Fibroblast of lung (primary cell): ENCODE data around the gene DCLRE1B. TPM values are rescaled to one million over a fixed set of nuclear protein-coding genes. Genes with fewer than 3 reads are reported as not detected.

Experiments
- DNase-seq, 2 donors: peaks; one replicate each; pipeline versions ENCODE4 v3.0.0 to v3.0.0-alpha.2; 2010; ENCODE audit warnings: low read depth in 2 of 2
- H2AFZ ChIP-seq: 2 replicates; pipeline ENCODE4 v1.5.1; 2012; ENCODE audit warnings: low read length, control low read depth, inconsistent platforms
- H3K27ac ChIP-seq: 2 replicates; pipeline ENCODE4 v1.5.1; 2011; ENCODE audit warnings: low read length, control low read depth; ENCODE audit not compliant: insufficient read depth
- H3K27me3 ChIP-seq: 2 replicates; pipeline ENCODE4 v1.5.1; 2011; ENCODE audit warnings: mild to moderate bottlenecking, low read length; ENCODE audit not compliant: control insufficient read depth, insufficient read depth
- H3K36me3 ChIP-seq: 2 replicates; pipeline ENCODE4 v1.5.1; 2011; ENCODE audit warnings: low read length; ENCODE audit not compliant: control insufficient read depth, insufficient read depth
- H3K4me1 ChIP-seq: 2 replicates; pipeline ENCODE4 v1.5.1; 2011; ENCODE audit warnings: low read length; ENCODE audit not compliant: control insufficient read depth, insufficient read depth; ENCODE audit errors: extremely low read depth
- H3K4me2 ChIP-seq: 2 replicates; pipeline ENCODE4 v1.5.1; 2011; ENCODE audit warnings: low read length, control low read depth; ENCODE audit not compliant: insufficient read depth; ENCODE audit errors: extremely low read depth
- H3K4me3 ChIP-seq, 4 experiments: fragments of 200-600 bp in 1 of 4; sonication (generic) in 1 of 4; replicated peaks in 1 of 4; 2 replicates each; pipeline ENCODE4 v1.5.1; 2011 to 2016; ENCODE audit warnings: low read length in 4 of 4, low read depth in 3 of 4, mild to moderate bottlenecking in 3 of 4, control low read depth in 2 of 4, inconsistent platforms in 1 of 4, mixed read lengths in 1 of 4; ENCODE audit not compliant: insufficient read depth in 1 of 4; ENCODE audit errors: control extremely low read depth in 1 of 4
- H3K79me2 ChIP-seq: 2 replicates; pipeline ENCODE4 v1.5.1; 2012; ENCODE audit warnings: mild to moderate bottlenecking, low read length, inconsistent platforms; ENCODE audit not compliant: control insufficient read depth, insufficient read depth
- H3K9ac ChIP-seq: 2 replicates; pipeline ENCODE4 v1.5.1; 2011; ENCODE audit warnings: mild to moderate bottlenecking, low read length, control low read depth; ENCODE audit not compliant: insufficient read depth
- H3K9me3 ChIP-seq: 2 replicates; pipeline ENCODE4 v1.5.1; 2012; ENCODE audit warnings: low read depth, low read length; ENCODE audit not compliant: control insufficient read depth, insufficient read depth
- H4K20me1 ChIP-seq: 2 replicates; pipeline ENCODE4 v1.5.1; 2011; ENCODE audit warnings: low read length; ENCODE audit not compliant: control insufficient read depth, insufficient read depth; ENCODE audit errors: extremely low read depth
- CTCF ChIP-seq, 2 donors: IDR thresholded peaks in 1 of 2; conservative IDR thresholded peaks in 1 of 2; 1 replicate in 1 of 2; 2 replicates in 1 of 2; pipeline ENCODE4 v1.5.1; 2011 to 2012; ENCODE audit warnings: low read length in 2 of 2, control low read depth in 1 of 2, inconsistent platforms in 1 of 2, low read depth in 1 of 2, mild to moderate bottlenecking in 1 of 2
- EZH2 ChIP-seq: IDR thresholded peaks from 2 replicates; pipeline ENCODE4 v1.5.1; 2012; ENCODE audit warnings: low read length, control low read depth, mild to moderate bottlenecking; ENCODE audit errors: missing control alignments
- polyA plus RNA-seq, 2 donors: library from polyadenylated mRNA; depleted of rRNA in 1 of 2; stranded (reverse) in 1 of 2; unstranded in 1 of 2; fragments of >200 nt; gene quantifications; 2 replicates each; pipeline ENCODE4 v1.2.1, GENCODE V29; 2011 to 2012; ENCODE audit warnings: missing spikeins in 1 of 2
- total RNA-seq: library from RNA; depleted of rRNA; stranded (reverse); fragments of >200 nt; gene quantifications from 2 replicates; pipeline ENCODE4 v1.2.1, GENCODE V29; 2014

Gene DCLRE1B
- total and polyA plus RNA-seq, 2 donors (not counting 1 experiment from before 2014, with no cell fraction given) = 0.66 to 3.4 TPM

DNA sequence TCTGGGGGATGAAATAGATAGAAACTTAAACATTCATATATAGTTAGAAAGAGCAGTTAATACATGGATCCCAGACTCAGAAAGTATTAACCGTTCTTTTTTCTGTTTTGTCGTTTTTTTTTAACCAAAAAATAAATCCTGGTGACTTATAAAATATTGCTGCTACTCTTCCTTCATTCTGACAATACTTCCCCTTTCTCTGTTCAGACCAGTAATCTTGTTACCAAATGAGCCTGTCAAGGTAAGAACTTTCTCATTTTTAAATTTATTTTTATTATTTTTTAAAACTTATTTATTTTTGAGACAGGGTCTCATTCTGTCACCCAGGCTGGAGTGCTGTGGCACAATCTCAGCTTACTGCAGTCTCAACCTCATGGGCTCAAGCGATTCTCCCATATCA, 47.4 kb upstream of the DCLRE1B start:
- TF ChIP-seq EZH2 (no peak), CTCF (conservative IDR thresholded peaks at IDR 0.05 in 1 of 2, IDR thresholded peaks at IDR 0.05 in 1 of 2; ENCODE audit: low read depth in 1 of 2, low read length in 2 of 2) (no peak)
- Histone ChIP-seq H3K79me2 (no peaks in the 10 kb centered on the region), H3K27me3 (no peaks in the 10 kb centered on the region), H4K20me1 (no peaks in the 10 kb centered on the region), H3K9ac (no peak overlapping the region), H3K4me2 (no peak overlapping the region), H3K27ac (no peak overlapping the region), H3K4me3 (no peak overlapping the region), H3K4me1 (peaks cover 12% of the 10 kb centered on the region), H3K36me3 (no peaks in the 10 kb centered on the region), H2AFZ (no peak overlapping the region), H3K9me3 (no peaks in the 10 kb centered on the region)
- no peak for DNase-seq

- H3K9ac ChIP-seq = no peak overlapping the region
- H3K9me3 ChIP-seq = no peaks in the 10 kb centered on the region
- H3K4me2 ChIP-seq = no peak overlapping the region
- no peak for DNase-seq
- H3K27me3 ChIP-seq = no peaks in the 10 kb centered on the region
- peaks cover 12% of the 10 kb centered on the region for H3K4me1 ChIP-seq
- H2AFZ ChIP-seq = no peak overlapping the region
- H3K4me3 ChIP-seq = no peak overlapping the region
- no peak overlapping the region for H3K27ac ChIP-seq
- no peaks in the 10 kb centered on the region for H3K36me3 ChIP-seq
- no peak for TF ChIP-seq CTCF (conservative IDR thresholded peaks at IDR 0.05 in 1 of 2, IDR thresholded peaks at IDR 0.05 in 1 of 2; ENCODE audit: low read depth in 1 of 2, low read length in 2 of 2)
- TF ChIP-seq EZH2 = no peak
- no peaks in the 10 kb centered on the region for H4K20me1 ChIP-seq
- H3K79me2 ChIP-seq = no peaks in the 10 kb centered on the region
These were observed 46.7 kb upstream of the DCLRE1B start for GRCh38 chr1:113858418-113858817.

DNA sequence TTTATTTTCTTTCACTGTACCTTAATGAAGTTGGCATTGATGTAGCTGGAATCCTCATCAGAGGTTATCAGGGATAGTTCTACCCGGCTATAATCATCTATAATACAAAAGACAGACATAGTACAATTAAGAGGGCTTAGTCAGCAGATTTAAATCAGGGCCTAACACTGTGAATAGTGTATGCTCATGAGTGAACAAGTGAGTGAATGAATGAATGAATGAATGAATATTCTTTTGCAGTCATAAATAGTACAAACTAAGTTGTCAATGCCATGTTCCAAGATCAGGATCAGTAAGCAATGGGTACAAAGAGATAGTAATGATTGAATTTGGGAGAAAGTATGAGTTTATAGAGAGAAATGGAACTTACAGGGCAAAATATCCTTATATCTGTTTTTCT, 46.1 kb upstream of the DCLRE1B start:
- Histone ChIP-seq H4K20me1 (no peaks in the 10 kb centered on the region), H3K4me2 (no peak overlapping the region), H3K27ac (no peak overlapping the region)

More for the DNA sequence above, 46.1 kb upstream of the DCLRE1B start:
- no peaks in the 10 kb centered on the region for H3K36me3 ChIP-seq
- no peak overlapping the region for H3K9ac ChIP-seq
- no peaks in the 10 kb centered on the region for H3K27me3 ChIP-seq
- no peak overlapping the region for H3K4me3 ChIP-seq
- no peaks in the 10 kb centered on the region for H3K9me3 ChIP-seq
- H2AFZ ChIP-seq = no peak overlapping the region
- H3K4me1 ChIP-seq = peaks cover 12% of the 10 kb centered on the region
- TF ChIP-seq EZH2 (no peak), CTCF (conservative IDR thresholded peaks at IDR 0.05 in 1 of 2, IDR thresholded peaks at IDR 0.05 in 1 of 2; ENCODE audit: low read depth in 1 of 2, low read length in 2 of 2) (no peak)
- DNase-seq = no peak
- H3K79me2 ChIP-seq = no peaks in the 10 kb centered on the region
